ENCODE results near the gene MDH1B. TPM values are rescaled to one million over a fixed set of nuclear protein-coding genes. Genes with fewer than 3 reads are reported as not detected.

Gene MDH1B
- total RNA-seq, 2 experiments from 2014 or later = 0.25 to 0.31 TPM

DNA sequence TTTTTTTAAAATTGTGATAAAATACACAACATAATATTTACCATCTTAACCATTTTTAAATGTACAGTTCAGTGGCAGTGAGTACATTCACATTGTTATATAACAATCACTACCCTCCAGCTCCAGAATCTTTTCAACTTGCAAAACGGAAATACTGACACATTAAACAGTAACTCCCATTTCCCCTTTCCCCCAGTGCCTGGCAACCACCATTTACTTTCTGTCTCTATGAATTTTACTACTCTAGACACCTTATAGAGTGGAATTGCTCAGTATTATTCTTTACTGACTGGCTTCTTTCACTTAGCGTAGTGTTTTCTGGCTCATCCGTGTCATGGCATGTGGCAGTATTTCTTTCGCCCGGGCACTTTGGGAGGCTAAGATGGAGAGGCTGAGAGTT is 32.9 kb upstream of the MDH1B start:
- H3K4me1 ChIP-seq (ENCODE audit: insufficient read depth, low read length) = peaks cover 6% of the 10 kb centered on the region
- intact Hi-C loops (cut with DNase I, micrococcal nuclease) = no loop called here
- DNase-seq (peak in 4 of 14 experiments; percentile 14 to 34 (median 20)), ATAC-seq (ENCODE audit: poor library complexity) (peak; percentile 49)
- Mint-ChIP-seq H3K9me3 (no peaks in the 10 kb centered on the region), H3K4me1 (ENCODE audit: low read depth) (peaks cover 18% of the 10 kb centered on the region), H3K36me3 (ENCODE audit: low read depth) (peaks cover 12% of the 10 kb centered on the region), H3K27ac (peak overlapping the region; percentile 10), H3K4me3 (no peak overlapping the region), H3K27me3 (no peaks in the 10 kb centered on the region)
- no peaks in the 10 kb centered on the region for H3K27me3 ChIP-seq (ENCODE audit: control insufficient read depth in 1 of 2, insufficient read depth in 2 of 2, low read length in 2 of 2)
- TF ChIP-seq, protein P1, sequence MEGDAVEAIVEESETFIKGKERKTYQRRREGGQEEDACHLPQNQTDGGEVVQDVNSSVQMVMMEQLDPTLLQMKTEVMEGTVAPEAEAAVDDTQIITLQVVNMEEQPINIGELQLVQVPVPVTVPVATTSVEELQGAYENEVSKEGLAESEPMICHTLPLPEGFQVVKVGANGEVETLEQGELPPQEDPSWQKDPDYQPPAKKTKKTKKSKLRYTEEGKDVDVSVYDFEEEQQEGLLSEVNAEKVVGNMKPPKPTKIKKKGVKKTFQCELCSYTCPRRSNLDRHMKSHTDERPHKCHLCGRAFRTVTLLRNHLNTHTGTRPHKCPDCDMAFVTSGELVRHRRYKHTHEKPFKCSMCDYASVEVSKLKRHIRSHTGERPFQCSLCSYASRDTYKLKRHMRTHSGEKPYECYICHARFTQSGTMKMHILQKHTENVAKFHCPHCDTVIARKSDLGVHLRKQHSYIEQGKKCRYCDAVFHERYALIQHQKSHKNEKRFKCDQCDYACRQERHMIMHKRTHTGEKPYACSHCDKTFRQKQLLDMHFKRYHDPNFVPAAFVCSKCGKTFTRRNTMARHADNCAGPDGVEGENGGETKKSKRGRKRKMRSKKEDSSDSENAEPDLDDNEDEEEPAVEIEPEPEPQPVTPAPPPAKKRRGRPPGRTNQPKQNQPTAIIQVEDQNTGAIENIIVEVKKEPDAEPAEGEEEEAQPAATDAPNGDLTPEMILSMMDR (IDR thresholded peaks at IDR 0.05) = no peak
- no peak overlapping the region for H3K27ac ChIP-seq (ENCODE audit: low read depth in 1 of 2, low read length in 2 of 2)
- ChIA-PET POLR2A (no interaction called here), CTCF (no interaction called here)
- no peak overlapping the region for H3K4me3 ChIP-seq (ENCODE audit: low read length)
- peaks cover 2% of the 10 kb centered on the region for H3K36me3 ChIP-seq (ENCODE audit: insufficient read depth, low read length)
- H3K9me3 ChIP-seq (ENCODE audit: control insufficient read depth in 1 of 2, insufficient read depth in 1 of 2, low read length in 2 of 2) = no peaks in the 10 kb centered on the region

DNA sequence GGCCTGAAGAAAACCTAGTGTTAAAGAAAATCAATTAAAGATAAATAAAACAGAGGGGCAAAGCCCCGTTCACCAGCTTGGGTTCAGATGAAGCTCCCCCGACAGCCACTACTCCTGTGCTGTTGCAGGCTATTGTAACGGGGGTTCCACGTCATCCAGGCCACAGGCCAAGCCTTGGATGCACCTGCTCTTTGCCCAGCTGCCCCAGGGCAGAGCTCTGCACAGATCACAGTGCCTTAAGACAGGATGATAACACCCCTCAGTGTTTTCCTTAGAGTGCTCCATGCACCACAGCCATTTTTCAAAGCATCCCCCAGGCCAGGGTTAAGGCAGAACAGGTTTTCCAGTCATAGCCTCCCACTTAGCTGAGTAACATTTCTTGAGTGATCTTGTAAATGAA is 32.2 kb upstream of the MDH1B start:
- no peak overlapping the region for H3K4me3 Mint-ChIP-seq
- Histone ChIP-seq H3K4me3 (ENCODE audit: low read length) (no peak overlapping the region), H3K9me3 (ENCODE audit: control insufficient read depth in 1 of 2, insufficient read depth in 1 of 2, low read length in 2 of 2) (no peaks in the 10 kb centered on the region), H3K36me3 (ENCODE audit: insufficient read depth, low read length) (peaks cover 7% of the 10 kb centered on the region), H3K4me1 (ENCODE audit: insufficient read depth, low read length) (peaks cover 6% of the 10 kb centered on the region), H3K27me3 (ENCODE audit: control insufficient read depth in 1 of 2, insufficient read depth in 2 of 2, low read length in 2 of 2) (no peaks in the 10 kb centered on the region), H3K27ac (ENCODE audit: low read depth in 1 of 2, low read length in 2 of 2) (no peak overlapping the region)
- DNase-seq (no peak), ATAC-seq (ENCODE audit: poor library complexity) (no peak)
- CTCF ChIA-PET = no interaction called here
- H3K27ac Mint-ChIP-seq = no peak overlapping the region
- TF ChIP-seq, protein P1 (IDR thresholded peaks at IDR 0.05) = no peak
- H3K27me3 Mint-ChIP-seq = no peaks in the 10 kb centered on the region
- intact Hi-C loops (cut with DNase I, micrococcal nuclease) = no loop called here
- peaks cover 17% of the 10 kb centered on the region for H3K36me3 Mint-ChIP-seq (ENCODE audit: low read depth)
- H3K4me1 Mint-ChIP-seq (ENCODE audit: low read depth) = peaks cover 18% of the 10 kb centered on the region
- no peaks in the 10 kb centered on the region for H3K9me3 Mint-ChIP-seq
- POLR2A ChIA-PET = no interaction called here

DNA sequence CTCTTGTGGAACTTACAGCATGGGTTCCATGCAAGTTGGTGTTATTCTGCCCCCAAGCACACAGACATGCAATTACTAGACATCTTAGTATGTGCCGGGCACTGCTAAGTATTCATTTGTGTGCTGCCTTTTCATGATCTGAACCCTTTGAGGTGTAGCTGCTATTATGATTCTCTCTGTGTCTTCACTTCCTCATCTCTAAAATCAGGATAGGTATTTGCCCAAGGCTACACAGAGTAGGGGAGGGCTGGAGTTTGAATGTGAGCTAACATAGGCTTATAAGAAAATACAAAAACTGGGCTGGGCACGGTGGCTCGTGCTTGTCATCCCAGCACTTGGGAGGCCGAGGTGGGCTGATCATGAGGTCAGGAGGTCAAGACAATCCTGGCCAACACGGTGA is 27.5 kb upstream of the MDH1B start:
- H3K27me3 Mint-ChIP-seq = no peaks in the 10 kb centered on the region
- ChIA-PET CTCF (no interaction called here), POLR2A (interaction anchor here (1.6 kb wide), 1 partner anchor 11 kb away, joined by 3 read pairs; no protein-coding TSS in a partner anchor)
- intact Hi-C loops (cut with DNase I, micrococcal nuclease) = no loop called here
- no peaks in the 10 kb centered on the region for H3K9me3 Mint-ChIP-seq
- H3K4me3 Mint-ChIP-seq = no peak overlapping the region
- Histone ChIP-seq H3K4me1 (ENCODE audit: insufficient read depth, low read length) (no peaks in the 10 kb centered on the region), H3K27me3 (ENCODE audit: control insufficient read depth in 1 of 2, insufficient read depth in 2 of 2, low read length in 2 of 2) (no peaks in the 10 kb centered on the region), H3K27ac (ENCODE audit: low read depth in 1 of 2, low read length in 2 of 2) (no peak overlapping the region), H3K4me3 (ENCODE audit: low read length) (no peak overlapping the region), H3K36me3 (ENCODE audit: insufficient read depth, low read length) (peaks cover 52% of the 10 kb centered on the region), H3K9me3 (ENCODE audit: control insufficient read depth in 1 of 2, insufficient read depth in 1 of 2, low read length in 2 of 2) (no peaks in the 10 kb centered on the region)
- H3K36me3 Mint-ChIP-seq (ENCODE audit: low read depth) = peaks cover 64% of the 10 kb centered on the region
- ATAC-seq (ENCODE audit: poor library complexity) (no peak), DNase-seq (no peak)
- TF ChIP-seq, protein P1 (IDR thresholded peaks at IDR 0.05) = no peak
- H3K27ac Mint-ChIP-seq = no peak overlapping the region
- peaks cover 2% of the 10 kb centered on the region for H3K4me1 Mint-ChIP-seq (ENCODE audit: low read depth)
